HepG2 (cell line): Measurements from ENCODE around the gene SUPT4H1. TPM values are rescaled to one million over a fixed set of nuclear protein-coding genes. Genes with fewer than 3 reads are reported as not detected.

Experiments used
- CBX5 ChIP-seq: sonication (generic); formaldehyde crosslinking; IDR thresholded peaks from 2 replicates; pipeline ENCODE4 v1.4.0; 2020; ENCODE audit warnings: missing genetic modification reagents, borderline replicate concordance
- DR1 ChIP-seq: sonication (generic); formaldehyde crosslinking; IDR thresholded peaks from 2 replicates; pipeline ENCODE4 v1.8.0; 2021; ENCODE audit warnings: mild to moderate bottlenecking, missing genetic modification reagents, inconsistent platforms
- ELF4 ChIP-seq: sonication (generic); formaldehyde crosslinking; IDR thresholded peaks from 2 replicates; pipeline ENCODE4 v1.5.0; 2020; ENCODE audit warnings: missing genetic modification reagents, mild to moderate bottlenecking, moderate library complexity, borderline replicate concordance
- FOXK1 ChIP-seq: sonication (generic); formaldehyde crosslinking; IDR thresholded peaks from 2 replicates; pipeline ENCODE4 v1.4.0; 2020; ENCODE audit warnings: low read depth, missing genetic modification reagents, borderline replicate concordance
- HES4 ChIP-seq: sonication (generic); formaldehyde crosslinking; IDR thresholded peaks from 2 replicates; pipeline ENCODE4 v1.9.0; 2021; ENCODE audit warnings: mild to moderate bottlenecking, missing genetic modification reagents, borderline replicate concordance
- IRF2 ChIP-seq: IDR thresholded peaks from 2 replicates; pipeline ENCODE4 v1.6.1; 2018; ENCODE audit warnings: missing genetic modification reagents, missing compliant biosample characterization
- MAF1 ChIP-seq: sonication (generic); formaldehyde crosslinking; IDR thresholded peaks from 2 replicates; pipeline ENCODE4 v1.5.0; 2020; ENCODE audit warnings: missing genetic modification reagents, borderline replicate concordance
- POLR2A ChIP-seq, 2 experiments: IDR thresholded peaks; 2 replicates each; pipeline ENCODE4 v1.6.1; 2011; ENCODE audit warnings: low read depth in 2 of 2, low read length in 2 of 2, mild to moderate bottlenecking in 1 of 2, moderate library complexity in 1 of 2; ENCODE audit not compliant: insufficient read depth in 1 of 2
- SIX4 ChIP-seq: sonication (generic); formaldehyde crosslinking; IDR thresholded peaks from 2 replicates; pipeline ENCODE4 v1.4.0; 2020; ENCODE audit warnings: missing genetic modification reagents
- U2AF2 ChIP-seq: fragments of 200-400 bp; formaldehyde crosslinking; IDR thresholded peaks from 2 replicates; pipeline ENCODE4 v1.6.1; 2017; ENCODE audit warnings: low read depth, mild to moderate bottlenecking, low read length
- ZBTB1 ChIP-seq: sonication (generic); formaldehyde crosslinking; IDR thresholded peaks from 2 replicates; pipeline ENCODE4 v1.4.0; 2020; ENCODE audit warnings: missing genetic modification reagents, borderline replicate concordance
- ZBTB8A ChIP-seq: sonication (generic); formaldehyde crosslinking; IDR thresholded peaks from 2 replicates; pipeline ENCODE4 v1.4.0; 2020; ENCODE audit warnings: mild to moderate bottlenecking, low read depth, missing genetic modification reagents, borderline replicate concordance
- ZNF335 ChIP-seq: sonication (generic); formaldehyde crosslinking; IDR thresholded peaks from 2 replicates; pipeline ENCODE4 v1.4.0; 2020; ENCODE audit warnings: missing genetic modification reagents
- ZNF616 ChIP-seq: sonication (generic); formaldehyde crosslinking; IDR thresholded peaks from 2 replicates; pipeline ENCODE4 v1.5.0; 2020; ENCODE audit warnings: low read depth, mild to moderate bottlenecking, missing genetic modification reagents
- ZSCAN9 ChIP-seq: IDR thresholded peaks from 2 replicates; pipeline ENCODE4 v1.6.1; 2016; ENCODE audit warnings: borderline replicate concordance
- polyA plus RNA-seq, 8 experiments: library from polyadenylated mRNA; depleted of rRNA in 3 of 8; stranded (reverse) in 7 of 8; unstranded in 1 of 8; fragments of >200 nt; fragmentation: Illumina TruSeq in 4 of 8; extraction: Trizol in 4 of 8; gene quantifications; 2 replicates each; pipeline versions ENCODE4 v1.2.1 to v1.2.3, GENCODE V29; 2011 to 2016; ENCODE audit warnings: low read depth in 4 of 8, missing spikeins in 1 of 8, mixed read lengths in 1 of 8; ENCODE audit not compliant: insufficient read depth in 1 of 8
- total RNA-seq, 5 experiments: library from RNA; depleted of rRNA; stranded (reverse); fragments of >200 nt; fragmentation: Illumina TruSeq; extraction: Trizol; gene quantifications; 2 replicates each; pipeline ENCODE4 v1.2.3, GENCODE V29; 2016; ENCODE audit warnings: low read depth in 1 of 5
- TF ChIP-seq, protein P1 (sequence below): sonication (generic); formaldehyde crosslinking; IDR thresholded peaks from 2 replicates; pipeline ENCODE4 v1.5.1; 2020; ENCODE audit warnings: missing genetic modification reagents, mild to moderate bottlenecking, borderline replicate concordance
- TF ChIP-seq, protein P2 (sequence below): sonication (generic); formaldehyde crosslinking; IDR thresholded peaks from 2 replicates; pipeline ENCODE4 v1.4.0; 2020; ENCODE audit warnings: missing genetic modification reagents
- TF ChIP-seq, protein P3 (sequence below): sonication (generic); formaldehyde crosslinking; IDR thresholded peaks from 2 replicates; pipeline ENCODE4 v1.4.0; 2020; ENCODE audit warnings: missing genetic modification reagents, borderline replicate concordance
- TF ChIP-seq, protein P4 (sequence below): sonication (generic); formaldehyde crosslinking; IDR thresholded peaks from 2 replicates; pipeline ENCODE4 v1.4.0; 2020; ENCODE audit warnings: missing genetic modification reagents
- TF ChIP-seq, protein P5 (sequence below): sonication (generic); formaldehyde crosslinking; IDR thresholded peaks from 2 replicates; pipeline ENCODE4 v1.4.0; 2020; ENCODE audit warnings: missing genetic modification reagents
- TF ChIP-seq, protein P6 (sequence below): IDR thresholded peaks from 2 replicates; pipeline ENCODE4 v1.6.1; 2016

SUPT4H1 gene
- total and polyA plus RNA-seq, 2 of the 13 experiments (the other 11 are each of a cell fraction or from before 2014, with no cell fraction given): 155 to 244 TPM

DNA sequence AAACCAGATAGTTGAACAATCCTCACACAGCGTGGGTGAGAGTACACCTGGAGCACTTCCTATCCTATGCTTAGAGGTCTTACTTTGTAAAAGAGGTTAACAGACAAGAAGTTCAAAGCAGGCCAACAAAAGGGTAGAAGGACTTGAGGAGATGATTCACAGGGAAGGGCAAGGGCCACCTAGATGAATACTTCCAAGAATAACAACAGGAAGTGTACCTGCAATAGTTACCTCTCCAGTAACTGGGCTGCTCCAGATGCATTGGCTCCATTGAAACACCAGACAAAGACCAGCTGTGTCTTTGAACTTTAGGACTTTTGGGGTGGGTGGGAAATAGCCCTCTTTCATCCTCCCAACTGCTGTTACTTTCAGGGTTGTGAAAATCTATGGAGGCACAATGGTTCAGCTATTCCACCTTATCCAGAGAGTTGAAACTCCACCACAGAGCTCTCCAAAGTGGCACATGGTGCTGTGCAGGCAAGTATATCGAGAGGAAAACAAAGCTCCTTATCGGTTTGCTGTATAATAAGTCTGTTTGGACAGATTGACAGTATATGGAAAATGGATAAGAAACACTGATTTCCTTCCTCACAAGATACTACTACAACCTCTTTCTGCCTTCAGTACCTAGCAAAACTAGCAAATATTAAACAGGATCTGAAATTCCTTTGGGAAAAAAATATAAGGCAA lies 42.7 kb upstream of the SUPT4H1 start (continued):
- TF ChIP-seq, protein P1, sequence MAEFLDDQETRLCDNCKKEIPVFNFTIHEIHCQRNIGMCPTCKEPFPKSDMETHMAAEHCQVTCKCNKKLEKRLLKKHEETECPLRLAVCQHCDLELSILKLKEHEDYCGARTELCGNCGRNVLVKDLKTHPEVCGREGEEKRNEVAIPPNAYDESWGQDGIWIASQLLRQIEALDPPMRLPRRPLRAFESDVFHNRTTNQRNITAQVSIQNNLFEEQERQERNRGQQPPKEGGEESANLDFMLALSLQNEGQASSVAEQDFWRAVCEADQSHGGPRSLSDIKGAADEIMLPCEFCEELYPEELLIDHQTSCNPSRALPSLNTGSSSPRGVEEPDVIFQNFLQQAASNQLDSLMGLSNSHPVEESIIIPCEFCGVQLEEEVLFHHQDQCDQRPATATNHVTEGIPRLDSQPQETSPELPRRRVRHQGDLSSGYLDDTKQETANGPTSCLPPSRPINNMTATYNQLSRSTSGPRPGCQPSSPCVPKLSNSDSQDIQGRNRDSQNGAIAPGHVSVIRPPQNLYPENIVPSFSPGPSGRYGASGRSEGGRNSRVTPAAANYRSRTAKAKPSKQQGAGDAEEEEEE (CRISPR knock-in tag): no peak
- TF ChIP-seq HES4 (CRISPR knock-in tag) (no peak), FOXK1 (CRISPR knock-in tag) (no peak; the same call in 1 of the 2 replicates), MAF1 (peak; percentile 47; the same call in 1 of the 2 replicates), POLR2A (IDR thresholded peaks at IDR 0.05; ENCODE audit: insufficient read depth in 1 of 2, low read depth in 2 of 2, low read length in 2 of 2) (peak in 1 of 2 experiments; percentile 50; a peak in 1 of 4 replicates), ELF4 (CRISPR knock-in tag) (no peak), ZBTB8A (CRISPR knock-in tag) (no peak), U2AF2 (no peak), ZSCAN9 (CRISPR knock-in tag) (0 out of 2 replicates have a peak, but pooled peaks have one; percentile 11), ZBTB1 (no peak), ZNF616 (CRISPR knock-in tag) (no peak), IRF2 (CRISPR knock-in tag) (peak; percentile 63), ZNF335 (CRISPR knock-in tag) (no peak), DR1 (CRISPR knock-in tag) (no peak), SIX4 (CRISPR knock-in tag) (no peak; the same call in 1 of the 2 replicates), CBX5 (CRISPR knock-in tag) (peak; percentile 53; the same call in 1 of the 2 replicates)
- TF ChIP-seq, protein P2, sequence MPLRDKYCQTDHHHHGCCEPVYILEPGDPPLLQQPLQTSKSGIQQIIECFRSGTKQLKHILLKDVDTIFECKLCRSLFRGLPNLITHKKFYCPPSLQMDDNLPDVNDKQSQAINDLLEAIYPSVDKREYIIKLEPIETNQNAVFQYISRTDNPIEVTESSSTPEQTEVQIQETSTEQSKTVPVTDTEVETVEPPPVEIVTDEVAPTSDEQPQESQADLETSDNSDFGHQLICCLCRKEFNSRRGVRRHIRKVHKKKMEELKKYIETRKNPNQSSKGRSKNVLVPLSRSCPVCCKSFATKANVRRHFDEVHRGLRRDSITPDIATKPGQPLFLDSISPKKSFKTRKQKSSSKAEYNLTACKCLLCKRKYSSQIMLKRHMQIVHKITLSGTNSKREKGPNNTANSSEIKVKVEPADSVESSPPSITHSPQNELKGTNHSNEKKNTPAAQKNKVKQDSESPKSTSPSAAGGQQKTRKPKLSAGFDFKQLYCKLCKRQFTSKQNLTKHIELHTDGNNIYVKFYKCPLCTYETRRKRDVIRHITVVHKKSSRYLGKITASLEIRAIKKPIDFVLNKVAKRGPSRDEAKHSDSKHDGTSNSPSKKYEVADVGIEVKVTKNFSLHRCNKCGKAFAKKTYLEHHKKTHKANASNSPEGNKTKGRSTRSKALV (CRISPR knock-in tag): 0 out of 2 replicates have a peak, but pooled peaks have one; percentile 45
- TF ChIP-seq, protein P3, sequence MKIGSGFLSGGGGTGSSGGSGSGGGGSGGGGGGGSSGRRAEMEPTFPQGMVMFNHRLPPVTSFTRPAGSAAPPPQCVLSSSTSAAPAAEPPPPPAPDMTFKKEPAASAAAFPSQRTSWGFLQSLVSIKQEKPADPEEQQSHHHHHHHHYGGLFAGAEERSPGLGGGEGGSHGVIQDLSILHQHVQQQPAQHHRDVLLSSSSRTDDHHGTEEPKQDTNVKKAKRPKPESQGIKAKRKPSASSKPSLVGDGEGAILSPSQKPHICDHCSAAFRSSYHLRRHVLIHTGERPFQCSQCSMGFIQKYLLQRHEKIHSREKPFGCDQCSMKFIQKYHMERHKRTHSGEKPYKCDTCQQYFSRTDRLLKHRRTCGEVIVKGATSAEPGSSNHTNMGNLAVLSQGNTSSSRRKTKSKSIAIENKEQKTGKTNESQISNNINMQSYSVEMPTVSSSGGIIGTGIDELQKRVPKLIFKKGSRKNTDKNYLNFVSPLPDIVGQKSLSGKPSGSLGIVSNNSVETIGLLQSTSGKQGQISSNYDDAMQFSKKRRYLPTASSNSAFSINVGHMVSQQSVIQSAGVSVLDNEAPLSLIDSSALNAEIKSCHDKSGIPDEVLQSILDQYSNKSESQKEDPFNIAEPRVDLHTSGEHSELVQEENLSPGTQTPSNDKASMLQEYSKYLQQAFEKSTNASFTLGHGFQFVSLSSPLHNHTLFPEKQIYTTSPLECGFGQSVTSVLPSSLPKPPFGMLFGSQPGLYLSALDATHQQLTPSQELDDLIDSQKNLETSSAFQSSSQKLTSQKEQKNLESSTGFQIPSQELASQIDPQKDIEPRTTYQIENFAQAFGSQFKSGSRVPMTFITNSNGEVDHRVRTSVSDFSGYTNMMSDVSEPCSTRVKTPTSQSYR: peak; percentile 19; the same call in 1 of the 2 replicates
- TF ChIP-seq, protein P4, sequence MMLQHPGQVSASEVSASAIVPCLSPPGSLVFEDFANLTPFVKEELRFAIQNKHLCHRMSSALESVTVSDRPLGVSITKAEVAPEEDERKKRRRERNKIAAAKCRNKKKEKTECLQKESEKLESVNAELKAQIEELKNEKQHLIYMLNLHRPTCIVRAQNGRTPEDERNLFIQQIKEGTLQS: peak; percentile 60; the same call in 1 of the 2 replicates
- TF ChIP-seq, protein P5, sequence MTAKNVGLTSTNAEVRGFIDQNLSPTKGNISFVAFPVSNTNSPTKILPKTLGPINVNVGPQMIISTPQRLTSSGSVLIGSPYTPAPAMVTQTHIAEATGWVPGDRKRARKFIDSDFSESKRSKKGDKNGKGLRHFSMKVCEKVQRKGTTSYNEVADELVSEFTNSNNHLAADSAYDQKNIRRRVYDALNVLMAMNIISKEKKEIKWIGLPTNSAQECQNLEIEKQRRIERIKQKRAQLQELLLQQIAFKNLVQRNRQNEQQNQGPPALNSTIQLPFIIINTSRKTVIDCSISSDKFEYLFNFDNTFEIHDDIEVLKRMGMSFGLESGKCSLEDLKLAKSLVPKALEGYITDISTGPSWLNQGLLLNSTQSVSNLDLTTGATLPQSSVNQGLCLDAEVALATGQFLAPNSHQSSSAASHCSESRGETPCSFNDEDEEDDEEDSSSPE: peak; percentile 30; the same call in 1 of the 2 replicates
- TF ChIP-seq, protein P6, sequence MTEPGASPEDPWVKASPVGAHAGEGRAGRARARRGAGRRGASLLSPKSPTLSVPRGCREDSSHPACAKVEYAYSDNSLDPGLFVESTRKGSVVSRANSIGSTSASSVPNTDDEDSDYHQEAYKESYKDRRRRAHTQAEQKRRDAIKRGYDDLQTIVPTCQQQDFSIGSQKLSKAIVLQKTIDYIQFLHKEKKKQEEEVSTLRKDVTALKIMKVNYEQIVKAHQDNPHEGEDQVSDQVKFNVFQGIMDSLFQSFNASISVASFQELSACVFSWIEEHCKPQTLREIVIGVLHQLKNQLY (CRISPR knock-in tag): peak; percentile 36; the same call in 1 of the 2 replicates
